ENCODE results near the gene SUSD1.

The SUSD1 gene

GRCh38 chr9:112025850-112026249 lies 149.2 kb downstream of the SUSD1 start:
- Histone ChIP-seq H3K4me3 (ENCODE audit: low read length, poor library complexity, severe bottlenecking) (no peak overlapping the region), H3K79me2 (ENCODE audit: insufficient read depth, low read length) (no peaks in the 10 kb centered on the region), H3F3A (ENCODE audit: low read depth) (no peaks in the 10 kb centered on the region), H3K36me3 (ENCODE audit: insufficient read depth, low read length) (no peaks in the 10 kb centered on the region), H3K4me1 (ENCODE audit: insufficient read depth, low read length, poor library complexity, severe bottlenecking) (no peaks in the 10 kb centered on the region), H4K20me1 (ENCODE audit: insufficient read depth, low read length, poor library complexity, severe bottlenecking) (no peaks in the 10 kb centered on the region), H3K27me3 (ENCODE audit: insufficient read depth, low read length, poor library complexity, severe bottlenecking) (no peaks in the 10 kb centered on the region), H3K9me3 (ENCODE audit: insufficient read depth, low read depth, low read length) (no peaks in the 10 kb centered on the region), H3K9me2 (replicated peaks; ENCODE audit: low read depth, low read length) (no peaks in the 10 kb centered on the region), H2AFZ (ENCODE audit: low read length) (no peak overlapping the region), H3K9ac (ENCODE audit: low read depth, low read length, poor library complexity, severe bottlenecking) (no peak overlapping the region), H3K4me2 (ENCODE audit: low read depth, low read length, poor library complexity, severe bottlenecking) (no peak overlapping the region)
- TF ChIP-seq, protein P1, sequence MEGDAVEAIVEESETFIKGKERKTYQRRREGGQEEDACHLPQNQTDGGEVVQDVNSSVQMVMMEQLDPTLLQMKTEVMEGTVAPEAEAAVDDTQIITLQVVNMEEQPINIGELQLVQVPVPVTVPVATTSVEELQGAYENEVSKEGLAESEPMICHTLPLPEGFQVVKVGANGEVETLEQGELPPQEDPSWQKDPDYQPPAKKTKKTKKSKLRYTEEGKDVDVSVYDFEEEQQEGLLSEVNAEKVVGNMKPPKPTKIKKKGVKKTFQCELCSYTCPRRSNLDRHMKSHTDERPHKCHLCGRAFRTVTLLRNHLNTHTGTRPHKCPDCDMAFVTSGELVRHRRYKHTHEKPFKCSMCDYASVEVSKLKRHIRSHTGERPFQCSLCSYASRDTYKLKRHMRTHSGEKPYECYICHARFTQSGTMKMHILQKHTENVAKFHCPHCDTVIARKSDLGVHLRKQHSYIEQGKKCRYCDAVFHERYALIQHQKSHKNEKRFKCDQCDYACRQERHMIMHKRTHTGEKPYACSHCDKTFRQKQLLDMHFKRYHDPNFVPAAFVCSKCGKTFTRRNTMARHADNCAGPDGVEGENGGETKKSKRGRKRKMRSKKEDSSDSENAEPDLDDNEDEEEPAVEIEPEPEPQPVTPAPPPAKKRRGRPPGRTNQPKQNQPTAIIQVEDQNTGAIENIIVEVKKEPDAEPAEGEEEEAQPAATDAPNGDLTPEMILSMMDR (conservative IDR thresholded peaks at IDR 0.05; ENCODE audit: low read length), result no peak
- TF ChIP-seq EZH2phosphoT487 (IDR thresholded peaks at IDR 0.05; ENCODE audit: borderline replicate concordance), result no peak

- Histone ChIP-seq H3K9me2 (replicated peaks; ENCODE audit: low read depth, low read length) (no peaks in the 10 kb centered on the region), H3K9ac (ENCODE audit: low read depth, low read length, poor library complexity, severe bottlenecking) (no peak overlapping the region), H3K79me2 (ENCODE audit: insufficient read depth, low read length) (no peaks in the 10 kb centered on the region), H4K20me1 (ENCODE audit: insufficient read depth, low read length, poor library complexity, severe bottlenecking) (no peaks in the 10 kb centered on the region), H3K4me1 (ENCODE audit: insufficient read depth, low read length, poor library complexity, severe bottlenecking) (no peaks in the 10 kb centered on the region), H2AFZ (ENCODE audit: low read length) (no peak overlapping the region), H3F3A (ENCODE audit: low read depth) (no peaks in the 10 kb centered on the region), H3K27me3 (ENCODE audit: insufficient read depth, low read length, poor library complexity, severe bottlenecking) (no peaks in the 10 kb centered on the region), H3K4me3 (ENCODE audit: low read length, poor library complexity, severe bottlenecking) (no peak overlapping the region), H3K9me3 (ENCODE audit: insufficient read depth, low read depth, low read length) (no peaks in the 10 kb centered on the region), H3K4me2 (ENCODE audit: low read depth, low read length, poor library complexity, severe bottlenecking) (no peak overlapping the region), H3K36me3 (ENCODE audit: insufficient read depth, low read length) (no peaks in the 10 kb centered on the region)
- TF ChIP-seq, protein P1 (conservative IDR thresholded peaks at IDR 0.05; ENCODE audit: low read length), result no peak
- TF ChIP-seq EZH2phosphoT487 (IDR thresholded peaks at IDR 0.05; ENCODE audit: borderline replicate concordance), result no peak
Observed at GRCh38 chr9:112021742-112022141, 153.4 kb downstream of the SUSD1 start.

GRCh38 chr9:112020680-112021596 lies 154.2 kb downstream of the SUSD1 start:
- no peaks in the 10 kb centered on the region for H3K79me2 ChIP-seq (ENCODE audit: insufficient read depth, low read length)
- no peak overlapping the region for H2AFZ ChIP-seq (ENCODE audit: low read length)
- no peaks in the 10 kb centered on the region for H4K20me1 ChIP-seq (ENCODE audit: insufficient read depth, low read length, poor library complexity, severe bottlenecking)
- no peak overlapping the region for H3K4me2 ChIP-seq (ENCODE audit: low read depth, low read length, poor library complexity, severe bottlenecking)
- H3K4me3 ChIP-seq (ENCODE audit: low read length, poor library complexity, severe bottlenecking), result no peak overlapping the region
- H3K9ac ChIP-seq (ENCODE audit: low read depth, low read length, poor library complexity, severe bottlenecking), result no peak overlapping the region
- TF ChIP-seq, protein P1 (conservative IDR thresholded peaks at IDR 0.05; ENCODE audit: low read length), result no peak
- TF ChIP-seq EZH2phosphoT487 (IDR thresholded peaks at IDR 0.05; ENCODE audit: borderline replicate concordance), result no peak
- no peaks in the 10 kb centered on the region for H3K4me1 ChIP-seq (ENCODE audit: insufficient read depth, low read length, poor library complexity, severe bottlenecking)
- no peaks in the 10 kb centered on the region for H3K9me3 ChIP-seq (ENCODE audit: insufficient read depth, low read depth, low read length)
- no peaks in the 10 kb centered on the region for H3K27me3 ChIP-seq (ENCODE audit: insufficient read depth, low read length, poor library complexity, severe bottlenecking)
- no peaks in the 10 kb centered on the region for H3K9me2 ChIP-seq (replicated peaks; ENCODE audit: low read depth, low read length)
- no peaks in the 10 kb centered on the region for H3F3A ChIP-seq (ENCODE audit: low read depth)
- H3K36me3 ChIP-seq (ENCODE audit: insufficient read depth, low read length), result no peaks in the 10 kb centered on the region

Data from Loucy (cell line).